H9 (cell line): ENCODE data around the gene CCDC93. TPM values are rescaled to one million over a fixed set of nuclear protein-coding genes. Genes with fewer than 3 reads are reported as not detected.

Experiments
- DNase-seq: peaks from one replicate; pipeline ENCODE4 v3.0.0-alpha.2; 2017
- H2AFZ ChIP-seq: one replicate; pipeline ENCODE4 v1.6.1; 2013; ENCODE audit warnings: mild to moderate bottlenecking, low read length, control low read depth, moderate library complexity
- H2AK5ac ChIP-seq: 2 replicates; pipeline ENCODE4 v1.6.1; 2013; ENCODE audit warnings: low read length, control low read depth, mixed read lengths; ENCODE audit not compliant: insufficient read length
- H2BK120ac ChIP-seq: one replicate; pipeline ENCODE4 v1.6.1; 2013; ENCODE audit warnings: low read depth, mild to moderate bottlenecking, low read length, control low read depth, inconsistent platforms; ENCODE audit not compliant: poor library complexity, severe bottlenecking
- H2BK12ac ChIP-seq: 2 replicates; pipeline ENCODE4 v1.6.1; 2013; ENCODE audit warnings: low read length, control low read depth, mixed read lengths, low read depth; ENCODE audit not compliant: insufficient read length
- H2BK15ac ChIP-seq: 2 replicates; pipeline ENCODE4 v1.6.1; 2013; ENCODE audit warnings: low read depth, low read length, control low read depth
- H2BK20ac ChIP-seq: one replicate; pipeline ENCODE4 v1.6.1; 2013; ENCODE audit warnings: low read depth, mild to moderate bottlenecking, low read length, control low read depth, inconsistent platforms; ENCODE audit not compliant: poor library complexity, severe bottlenecking
- H2BK5ac ChIP-seq: 2 replicates; pipeline ENCODE4 v1.6.1; 2013; ENCODE audit warnings: low read length, control low read depth, mixed read lengths; ENCODE audit not compliant: insufficient read length
- H3K14ac ChIP-seq: 2 replicates; pipeline ENCODE4 v1.6.1; 2013; ENCODE audit warnings: low read length, control low read depth; ENCODE audit not compliant: insufficient read depth
- H3K18ac ChIP-seq: 2 replicates; pipeline ENCODE4 v1.6.1; 2013; ENCODE audit warnings: low read depth, mild to moderate bottlenecking, mixed read lengths, low read length, control low read depth; ENCODE audit not compliant: insufficient read length
- H3K23ac ChIP-seq: 2 replicates; pipeline ENCODE4 v1.6.1; 2013; ENCODE audit warnings: low read length, control low read depth, mixed read lengths, low read depth; ENCODE audit not compliant: insufficient read length
- H3K23me2 ChIP-seq: 2 replicates; pipeline ENCODE4 v1.6.1; 2013; ENCODE audit warnings: low read depth, mild to moderate bottlenecking, mixed read lengths, low read length, control low read depth; ENCODE audit not compliant: insufficient read length, poor library complexity, severe bottlenecking
- H3K27ac ChIP-seq: 2 replicates; pipeline ENCODE4 v1.5.1; 2013; ENCODE audit warnings: low read length, control low read depth, mixed read lengths, low read depth; ENCODE audit not compliant: insufficient read length
- H3K27me3 ChIP-seq: 2 replicates; pipeline ENCODE4 v1.6.1; 2013; ENCODE audit warnings: low read length, control low read depth, inconsistent platforms; ENCODE audit not compliant: insufficient read depth
- H3K4ac ChIP-seq: 2 replicates; pipeline ENCODE4 v1.6.1; 2013; ENCODE audit warnings: low read depth, mild to moderate bottlenecking, control low read depth, inconsistent platforms, low read length, moderate library complexity
- H3K4me1 ChIP-seq: 2 replicates; pipeline ENCODE4 v1.6.1; 2013; ENCODE audit warnings: low read length, control low read depth, inconsistent platforms; ENCODE audit not compliant: insufficient read depth
- H3K4me2 ChIP-seq: 2 replicates; pipeline ENCODE4 v1.6.1; 2013; ENCODE audit warnings: low read length, control low read depth, mixed read lengths; ENCODE audit not compliant: insufficient read length, insufficient read depth
- H3K56ac ChIP-seq: 2 replicates; pipeline ENCODE4 v1.6.1; 2013; ENCODE audit warnings: low read depth, mild to moderate bottlenecking, mixed read lengths, low read length, control low read depth; ENCODE audit not compliant: insufficient read length
- H3K79me1 ChIP-seq: 2 replicates; pipeline ENCODE4 v1.6.1; 2013; ENCODE audit warnings: low read depth, mild to moderate bottlenecking, moderate library complexity, low read length, control low read depth, inconsistent platforms; ENCODE audit not compliant: insufficient read depth, poor library complexity, severe bottlenecking
- H3K79me2 ChIP-seq: 2 replicates; pipeline ENCODE4 v1.6.1; 2013; ENCODE audit warnings: low read length, control low read depth, inconsistent platforms; ENCODE audit not compliant: insufficient read depth
- H3K9ac ChIP-seq: 2 replicates; pipeline ENCODE4 v1.6.1; 2013; ENCODE audit warnings: low read length, control low read depth, mixed read lengths; ENCODE audit not compliant: insufficient read length; ENCODE audit errors: extremely low read depth
- H3K9me3 ChIP-seq: one replicate; pipeline ENCODE4 v1.6.1; 2013; ENCODE audit warnings: low read depth, low read length, inconsistent platforms; ENCODE audit not compliant: control insufficient read depth
- H3T11ph ChIP-seq: one replicate; pipeline ENCODE4 v1.6.1; 2013; ENCODE audit warnings: mild to moderate bottlenecking, low read length, control low read depth, inconsistent platforms
- H4K20me1 ChIP-seq: one replicate; pipeline ENCODE4 v1.6.1; 2013; ENCODE audit not compliant: control insufficient read depth, insufficient read length, insufficient read depth
- H4K5ac ChIP-seq: 2 replicates; pipeline ENCODE4 v1.6.1; 2013; ENCODE audit warnings: low read depth, mild to moderate bottlenecking, mixed read lengths, low read length, control low read depth; ENCODE audit not compliant: insufficient read length
- H4K8ac ChIP-seq: replicated peaks from 2 replicates; pipeline ENCODE4 v1.6.1; 2013; ENCODE audit warnings: low read length, control low read depth, mixed read lengths, low read depth; ENCODE audit not compliant: insufficient read length
- H4K91ac ChIP-seq: 2 replicates; pipeline ENCODE4 v1.6.1; 2013; ENCODE audit warnings: low read depth, mild to moderate bottlenecking, moderate library complexity, mixed read lengths, low read length, control low read depth; ENCODE audit not compliant: insufficient read length
- H3K27ac Mint-ChIP-seq, 3 experiments: 2 replicates in 2 of 3; 3 replicates in 1 of 3; pipeline ENCODE4 v1.8.0; 2020 to 2021; ENCODE audit warnings: mixed read lengths in 3 of 3, mild to moderate bottlenecking in 1 of 3, moderate library complexity in 1 of 3
- H3K27me3 Mint-ChIP-seq: 2 replicates; pipeline ENCODE4 v1.8.0; 2021; ENCODE audit warnings: low read depth, mild to moderate bottlenecking, moderate library complexity, mixed read lengths
- H3K36me3 Mint-ChIP-seq, 3 experiments: 2 replicates in 2 of 3; 3 replicates in 1 of 3; pipeline ENCODE4 v1.8.0; 2020 to 2021; ENCODE audit warnings: low read depth in 3 of 3, mixed read lengths in 3 of 3; ENCODE audit not compliant: insufficient read depth in 1 of 3
- H3K4me1 Mint-ChIP-seq, 2 experiments: 2 replicates each; pipeline ENCODE4 v1.8.0; 2020; ENCODE audit warnings: mixed read lengths in 2 of 2
- H3K4me3 Mint-ChIP-seq, 2 experiments: 2 replicates in 1 of 2; 3 replicates in 1 of 2; pipeline ENCODE4 v1.8.0; 2020 to 2021; ENCODE audit warnings: mild to moderate bottlenecking in 2 of 2, mixed read lengths in 2 of 2, moderate library complexity in 1 of 2
- H3K9me3 Mint-ChIP-seq, 2 experiments: 2 replicates in 1 of 2; 3 replicates in 1 of 2; pipeline ENCODE4 v1.8.0; 2020; ENCODE audit warnings: mild to moderate bottlenecking in 2 of 2, mixed read lengths in 2 of 2, moderate library complexity in 1 of 2
- WGBS: extraction: QIAGEN DNeasy Blood & Tissue Kit; methylation state at CpG from one replicate; pipeline ENCODE4 v1.1.7; 2013; ENCODE audit warnings: missing lambda C conversion rate, low lambda C conversion rate, mixed read lengths; ENCODE audit not compliant: insufficient read length; ENCODE audit errors: extremely low coverage; 5-methylcytosine and 5-hydroxymethylcytosine counted together
- total RNA-seq: library from RNA; stranded (reverse); gene quantifications from 2 replicates; pipeline ENCODE4 v1.2.1, GENCODE V29; 2021
- TF ChIP-seq, protein P1 (sequence below): fragments of 200-600 bp; sonication (generic); conservative IDR thresholded peaks from 3 replicates; pipeline ENCODE4 v1.8.0; 2021; ENCODE audit warnings: antibody characterized with exemption, mild to moderate bottlenecking

The CCDC93 gene
- total RNA-seq, 1 experiment from 2014 or later, result 16.4 TPM

GRCh38 chr2:118019821-118020220, 6.0 kb upstream of the CCDC93 start:
- no peaks in the 10 kb centered on the region for H3K79me2 ChIP-seq
- H3K4me1 Mint-ChIP-seq, result peaks cover 14 to 17% of the 10 kb centered on the region in 2 experiments
- no peak overlapping the region for H4K5ac ChIP-seq
- H3K9me3 ChIP-seq, result no peaks in the 10 kb centered on the region
- H3K4ac ChIP-seq, result no peak overlapping the region
- no peak overlapping the region for H3K9ac ChIP-seq
- H3T11ph ChIP-seq, result no peak overlapping the region
- no peaks in the 10 kb centered on the region for H4K20me1 ChIP-seq
- no peak overlapping the region for H3K4me3 Mint-ChIP-seq
- TF ChIP-seq, protein P1, sequence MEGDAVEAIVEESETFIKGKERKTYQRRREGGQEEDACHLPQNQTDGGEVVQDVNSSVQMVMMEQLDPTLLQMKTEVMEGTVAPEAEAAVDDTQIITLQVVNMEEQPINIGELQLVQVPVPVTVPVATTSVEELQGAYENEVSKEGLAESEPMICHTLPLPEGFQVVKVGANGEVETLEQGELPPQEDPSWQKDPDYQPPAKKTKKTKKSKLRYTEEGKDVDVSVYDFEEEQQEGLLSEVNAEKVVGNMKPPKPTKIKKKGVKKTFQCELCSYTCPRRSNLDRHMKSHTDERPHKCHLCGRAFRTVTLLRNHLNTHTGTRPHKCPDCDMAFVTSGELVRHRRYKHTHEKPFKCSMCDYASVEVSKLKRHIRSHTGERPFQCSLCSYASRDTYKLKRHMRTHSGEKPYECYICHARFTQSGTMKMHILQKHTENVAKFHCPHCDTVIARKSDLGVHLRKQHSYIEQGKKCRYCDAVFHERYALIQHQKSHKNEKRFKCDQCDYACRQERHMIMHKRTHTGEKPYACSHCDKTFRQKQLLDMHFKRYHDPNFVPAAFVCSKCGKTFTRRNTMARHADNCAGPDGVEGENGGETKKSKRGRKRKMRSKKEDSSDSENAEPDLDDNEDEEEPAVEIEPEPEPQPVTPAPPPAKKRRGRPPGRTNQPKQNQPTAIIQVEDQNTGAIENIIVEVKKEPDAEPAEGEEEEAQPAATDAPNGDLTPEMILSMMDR, result no peak
- peaks cover under 1% of the 10 kb centered on the region for H3K23me2 ChIP-seq
- no peak overlapping the region for H3K56ac ChIP-seq
- H3K27me3 Mint-ChIP-seq, result peaks cover 31% of the 10 kb centered on the region
- no peak overlapping the region for H4K8ac ChIP-seq
- peaks cover 5 to 6% of the 10 kb centered on the region in 2 experiments; a peak in 4 of 5 replicates for H3K9me3 Mint-ChIP-seq
- H3K27ac ChIP-seq, result no peak overlapping the region
- WGBS, result no CpG with 5 or more reads among the region's 1 CpG
- H2AFZ ChIP-seq, result no peak overlapping the region
- H3K27me3 ChIP-seq, result peaks cover 5% of the 10 kb centered on the region; the same call in 1 of the 2 replicates
- no peak overlapping the region for H2AK5ac ChIP-seq
- DNase-seq, result no peak
- no peak overlapping the region for H2BK120ac ChIP-seq
- H3K4me1 ChIP-seq, result no peaks in the 10 kb centered on the region; the same call in 1 of the 2 replicates
- no peak overlapping the region for H3K18ac ChIP-seq
- no peak overlapping the region for H2BK15ac ChIP-seq
- no peak overlapping the region for H3K14ac ChIP-seq
- H2BK5ac ChIP-seq, result no peak overlapping the region
- no peak overlapping the region for H2BK20ac ChIP-seq
- 0 out of 7 replicates have a peak overlapping the region, but pooled peaks of 1 of the 3 experiments have one; percentile 14 for H3K27ac Mint-ChIP-seq
- no peak overlapping the region for H3K4me2 ChIP-seq
- no peaks in the 10 kb centered on the region for H3K79me1 ChIP-seq
- no peak overlapping the region for H3K23ac ChIP-seq
- no peak overlapping the region for H2BK12ac ChIP-seq
- H3K36me3 Mint-ChIP-seq, result no peaks in the 10 kb centered on the region; a peak in 1 of 7 replicates
- H4K91ac ChIP-seq, result no peak overlapping the region
